SH-SY5Y (cell line): Measurements from ENCODE around the gene ZP1.

ENCODE experiments used
- GATA2 ChIP-seq: IDR thresholded peaks from 2 replicates; pipeline ENCODE4 v1.6.1; 2011; ENCODE audit warnings: mild to moderate bottlenecking, low read depth, low read length
- GATA3 ChIP-seq: IDR thresholded peaks from 2 replicates; pipeline ENCODE4 v1.6.1; 2011; ENCODE audit warnings: low read depth, mild to moderate bottlenecking, low read length, moderate library complexity

DNA sequence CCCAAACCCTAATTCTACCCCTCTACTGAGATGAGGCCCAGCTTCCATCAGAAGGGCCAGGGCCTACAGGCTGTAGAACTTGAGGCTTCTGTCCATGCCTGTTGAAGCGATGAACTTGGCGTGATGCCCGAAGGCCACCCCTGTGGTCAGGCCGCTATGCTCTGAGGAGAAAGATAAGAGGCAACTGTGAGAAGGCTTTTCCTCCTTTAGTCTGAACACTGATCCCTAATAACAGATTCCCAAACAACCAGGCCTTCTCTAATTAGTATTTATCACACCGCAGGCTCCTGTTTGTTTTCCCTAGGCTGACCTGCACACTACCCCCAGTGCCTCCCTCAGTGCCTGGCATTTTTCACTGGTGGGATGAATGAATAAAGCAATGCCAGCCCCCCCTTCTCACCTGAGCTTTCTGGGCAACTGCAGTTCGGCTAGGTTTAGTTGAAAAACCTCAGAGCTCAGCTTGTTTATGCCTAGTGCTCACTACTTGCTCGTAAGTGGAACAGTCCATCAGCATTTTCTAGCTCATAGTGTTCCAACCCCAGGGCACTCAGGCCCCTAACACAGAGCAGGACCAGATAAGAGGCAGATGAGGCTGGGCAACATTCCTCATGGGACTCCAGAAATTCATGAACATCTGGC is 23.9 kb downstream of the ZP1 start:
- no peak for TF ChIP-seq GATA3
- no peak for TF ChIP-seq GATA2
